ENCODE results near the gene TATDN3.
"Not testable (repeated sequence)": the region's sequence is repeated elsewhere in the genome, so short reads cannot be mapped to it uniquely, and the experiment has no call there.

TATDN3 gene

GRCh38 chr1:212777151-212777550 lies 14.5 kb upstream of the TATDN3 start:
- DNase-seq: no peak

GRCh38 chr1:212779086-212779485 lies 12.6 kb upstream of the TATDN3 start:
- DNase-seq: not testable (repeated sequence)

GRCh38 chr1:212780759-212781158 lies 10.9 kb upstream of the TATDN3 start:
- DNase-seq: no peak

GRCh38 chr1:212781225-212781624 lies 10.5 kb upstream of the TATDN3 start:
- DNase-seq: no peak

- no peak for DNase-seq
Observed at GRCh38 chr1:212782422-212783154, 9.1 kb upstream of the TATDN3 start.

- no peak for DNase-seq
Observed at GRCh38 chr1:212783976-212784375, 7.7 kb upstream of the TATDN3 start.

- DNase-seq: no peak
Observed at GRCh38 chr1:212785871-212786270, 5.8 kb upstream of the TATDN3 start.

- DNase-seq: peak; percentile 56
Observed at GRCh38 chr1:212791261-212791675, 426 bp upstream of the TATDN3 start.

- no peak for DNase-seq
Observed at GRCh38 chr1:212792396-212792908, 758 bp downstream of the TATDN3 start.

- DNase-seq: no peak
Observed at GRCh38 chr1:212794561-212795014, 2.9 kb downstream of the TATDN3 start.

GRCh38 chr1:212797681-212798080 lies 6.0 kb downstream of the TATDN3 start:
- no peak for DNase-seq

GRCh38 chr1:212805767-212806166 lies 14.1 kb downstream of the TATDN3 start:
- no peak for DNase-seq

- peak; percentile 68 for DNase-seq
Observed at GRCh38 chr1:212814537-212815334, 23.0 kb downstream of the TATDN3 start.

GRCh38 chr1:212816567-212817278 lies 25.0 kb downstream of the TATDN3 start:
- DNase-seq: no peak

- DNase-seq: no peak
Observed at GRCh38 chr1:212819726-212820125, 28.0 kb downstream of the TATDN3 start.

- DNase-seq: no peak
Observed at GRCh38 chr1:212820969-212821368, 29.3 kb downstream of the TATDN3 start.

- no peak for DNase-seq
Observed at GRCh38 chr1:212822956-212823355, 31.3 kb downstream of the TATDN3 start.

- no peak for DNase-seq
Observed at GRCh38 chr1:212824201-212824600, 32.5 kb downstream of the TATDN3 start.

GRCh38 chr1:212825798-212826452 lies 34.2 kb downstream of the TATDN3 start:
- DNase-seq: no peak

GRCh38 chr1:212827171-212827776 lies 35.6 kb downstream of the TATDN3 start:
- DNase-seq: no peak

- no peak for DNase-seq
Observed at GRCh38 chr1:212827831-212828278, 36.2 kb downstream of the TATDN3 start.

GRCh38 chr1:212828395-212828794 lies 36.7 kb downstream of the TATDN3 start:
- DNase-seq: no peak

All from SHP77 treated with DMSO at 0.1 percent for 48 hours (cell line).